NB4 (cell line): ENCODE data around the gene FAM136A.

Experiments used
- CTCF ChIP-seq: IDR thresholded peaks from one replicate; pipeline ENCODE4 v1.5.1; 2012; ENCODE audit warnings: low read depth, low read length
- MAX ChIP-seq: IDR thresholded peaks from 2 replicates; pipeline ENCODE4 v1.6.1; 2011; ENCODE audit warnings: low read depth, low read length
- POLR2A ChIP-seq: IDR thresholded peaks from 2 replicates; pipeline ENCODE4 v1.6.1; 2011; ENCODE audit warnings: mild to moderate bottlenecking; ENCODE audit not compliant: insufficient read length; ENCODE audit errors: extremely low read depth

- no peak for TF ChIP-seq CTCF
- no peak for TF ChIP-seq MAX
- TF ChIP-seq POLR2A = no peak
These were observed 28.6 kb upstream of the FAM136A start for GRCh38 chr2:70330476-70330875.
